SKM-1 treated with dmso at 0.1 percent for 144 hours (cell line): ENCODE measurements around the gene HIVEP2.
A peak's percentile ranks its signal among the peaks of the same experiment; 100 is the strongest.

Source experiments
- DNase-seq: peaks from one replicate; lab custom pipeline; 2025; ENCODE audit not compliant: unreplicated experiment; lab: John Stamatoyannopoulos, UW

The HIVEP2 gene

GRCh38 chr6:142714951-142715785 is 229.8 kb downstream of the HIVEP2 start:
- DNase-seq: peak; percentile 29

GRCh38 chr6:142713959-142714358 is 231.0 kb downstream of the HIVEP2 start:
- DNase-seq: no peak

- no peak for DNase-seq
These were observed 232.7 kb downstream of the HIVEP2 start for GRCh38 chr6:142712231-142712630.

- DNase-seq: no peak
These were observed 236.3 kb downstream of the HIVEP2 start for GRCh38 chr6:142708651-142709050.

GRCh38 chr6:142707255-142707654 is 237.7 kb downstream of the HIVEP2 start:
- DNase-seq: no peak

- DNase-seq: no peak
These were observed 238.8 kb downstream of the HIVEP2 start for GRCh38 chr6:142706210-142706609.

GRCh38 chr6:142705054-142705453 is 239.9 kb downstream of the HIVEP2 start:
- peak; percentile 29 for DNase-seq

- peak; percentile 95 for DNase-seq
These were observed 242.2 kb downstream of the HIVEP2 start for GRCh38 chr6:142702501-142703460.
